ENCODE data around the gene SUPT20H. TPM values are rescaled to one million over a fixed set of nuclear protein-coding genes. Genes with fewer than 3 reads are reported as not detected.

Gene SUPT20H
- total and polyA plus RNA-seq, 10 of the 15 experiments (the other 5 are each of a cell fraction or from before 2014, with no cell fraction given), result 12.3 to 69.8 (median 47.5) TPM

- peak; percentile 36; the same call in 1 of the 2 replicates for TF ChIP-seq BCLAF1 (IDR thresholded peaks at IDR 0.05)
- TF ChIP-seq KLF5 (IDR thresholded peaks at IDR 0.05; ENCODE audit: partially characterized antibody), result peak; percentile 69
- TF ChIP-seq POLR2AphosphoS2 (IDR thresholded peaks at IDR 0.05; ENCODE audit: low read depth, low read length), result peak; percentile 84
- TF ChIP-seq ESRRA (IDR thresholded peaks at IDR 0.05; ENCODE audit: low read length), result no peak
- peak; percentile 44 for TF ChIP-seq SKIL (IDR thresholded peaks at IDR 0.05; ENCODE audit: low read depth, poor library complexity, severe bottlenecking)
- TF ChIP-seq JUND (IDR thresholded peaks at IDR 0.05; ENCODE audit: low read depth, low read length), result no peak
- peak; percentile 70 for TF ChIP-seq HCFC1 (IDR thresholded peaks at IDR 0.05; ENCODE audit: low read length)
- TF ChIP-seq, protein P1, sequence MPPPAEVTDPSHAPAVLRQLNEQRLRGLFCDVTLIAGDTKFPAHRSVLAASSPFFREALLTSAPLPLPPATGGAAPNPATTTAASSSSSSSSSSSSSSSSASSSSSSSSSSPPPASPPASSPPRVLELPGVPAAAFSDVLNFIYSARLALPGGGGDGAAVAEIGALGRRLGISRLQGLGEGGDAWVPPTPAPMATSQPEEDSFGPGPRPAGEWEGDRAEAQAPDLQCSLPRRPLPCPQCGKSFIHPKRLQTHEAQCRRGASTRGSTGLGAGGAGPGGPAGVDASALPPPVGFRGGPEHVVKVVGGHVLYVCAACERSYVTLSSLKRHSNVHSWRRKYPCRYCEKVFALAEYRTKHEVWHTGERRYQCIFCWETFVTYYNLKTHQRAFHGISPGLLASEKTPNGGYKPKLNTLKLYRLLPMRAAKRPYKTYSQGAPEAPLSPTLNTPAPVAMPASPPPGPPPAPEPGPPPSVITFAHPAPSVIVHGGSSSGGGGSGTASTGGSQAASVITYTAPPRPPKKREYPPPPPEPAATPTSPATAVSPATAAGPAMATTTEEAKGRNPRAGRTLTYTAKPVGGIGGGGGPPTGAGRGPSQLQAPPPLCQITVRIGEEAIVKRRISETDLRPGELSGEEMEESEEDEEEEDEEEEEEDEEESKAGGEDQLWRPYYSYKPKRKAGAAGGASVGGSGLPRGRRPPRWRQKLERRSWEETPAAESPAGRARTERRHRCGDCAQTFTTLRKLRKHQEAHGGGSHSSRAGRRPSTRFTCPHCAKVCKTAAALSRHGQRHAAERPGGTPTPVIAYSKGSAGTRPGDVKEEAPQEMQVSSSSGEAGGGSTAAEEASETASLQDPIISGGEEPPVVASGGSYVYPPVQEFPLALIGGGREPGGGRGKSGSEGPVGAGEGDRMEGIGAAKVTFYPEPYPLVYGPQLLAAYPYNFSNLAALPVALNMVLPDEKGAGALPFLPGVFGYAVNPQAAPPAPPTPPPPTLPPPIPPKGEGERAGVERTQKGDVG (CRISPR knock-in tag; IDR thresholded peaks at IDR 0.05), result no peak
- peak; percentile 61 for TF ChIP-seq SP1 (IDR thresholded peaks at IDR 0.05; ENCODE audit: low read depth, low read length)
- peak; percentile 25; the same call in 1 of the 2 replicates for TF ChIP-seq BCL11A (IDR thresholded peaks at IDR 0.05; ENCODE audit: low read depth, low read length)
- peak; percentile 48; the same call in 1 of the 2 replicates for TF ChIP-seq IRF4 (IDR thresholded peaks at IDR 0.05; ENCODE audit: low read depth, low read length)
- no peak for TF ChIP-seq YBX1 (IDR thresholded peaks at IDR 0.05)
- TF ChIP-seq CREM (IDR thresholded peaks at IDR 0.05; ENCODE audit: low read depth), result peak; percentile 59; the same call in 1 of the 2 replicates
- TF ChIP-seq MTA3 (IDR thresholded peaks at IDR 0.05; ENCODE audit: borderline replicate concordance, low read length), result no peak
- TF ChIP-seq EP300 (IDR thresholded peaks at IDR 0.05; ENCODE audit: borderline replicate concordance in 1 of 2, control insufficient read depth in 1 of 2, low read depth in 2 of 2, low read length in 2 of 2), result 0 out of 4 replicates have a peak, but pooled peaks of 1 of the 2 experiments have one; percentile 10
- no peak for TF ChIP-seq PRDM15 (CRISPR knock-in tag; IDR thresholded peaks at IDR 0.05)
- TF ChIP-seq POLR2A (IDR thresholded peaks at IDR 0.05; ENCODE audit: low read depth, low read length), result peak; percentile 95
Measured at GRCh38 chr13:36999054-36999714, 60.3 kb downstream of the SUPT20H start, which contains the start of gene ALG5 (continued).

Data from GM12878 (cell line).